Measurements from ENCODE around the gene CDC5L.

The CDC5L gene

GRCh38 chr6:44373051-44373450, 14.5 kb upstream of the CDC5L start:
- DNase-seq (ENCODE audit: low spot score), result no peak
- no peak for FAIRE-seq

GRCh38 chr6:44373787-44374186, 13.7 kb upstream of the CDC5L start:
- no peak for DNase-seq (ENCODE audit: low spot score)
- no peak for FAIRE-seq

- FAIRE-seq, result no peak
- no peak for DNase-seq (ENCODE audit: low spot score)
Observed at GRCh38 chr6:44375071-44375470, 12.4 kb upstream of the CDC5L start.

- FAIRE-seq (no peak), DNase-seq (ENCODE audit: low spot score) (no peak)
Observed at GRCh38 chr6:44377484-44377883, 10.0 kb upstream of the CDC5L start.

GRCh38 chr6:44377971-44378370, 9.5 kb upstream of the CDC5L start:
- no peak for FAIRE-seq
- no peak for DNase-seq (ENCODE audit: low spot score)

GRCh38 chr6:44381739-44382138, 5.8 kb upstream of the CDC5L start:
- no peak for FAIRE-seq
- DNase-seq (ENCODE audit: low spot score), result no peak

GRCh38 chr6:44386364-44386928, 1.1 kb upstream of the CDC5L start:
- no peak for DNase-seq (ENCODE audit: low spot score)
- no peak for FAIRE-seq

- FAIRE-seq, result no peak
- no peak for DNase-seq (ENCODE audit: low spot score)
Observed at GRCh38 chr6:44386929-44387345, 569 bp upstream of the CDC5L start.

GRCh38 chr6:44388135-44388487, 605 bp downstream of the CDC5L start:
- DNase-seq (ENCODE audit: low spot score) (no peak), FAIRE-seq (no peak)

GRCh38 chr6:44388887-44389286, 1.4 kb downstream of the CDC5L start:
- DNase-seq (ENCODE audit: low spot score), result no peak
- no peak for FAIRE-seq

GRCh38 chr6:44390158-44390683, 2.7 kb downstream of the CDC5L start:
- FAIRE-seq (no peak), DNase-seq (ENCODE audit: low spot score) (no peak)

- DNase-seq (ENCODE audit: low spot score) (no peak), FAIRE-seq (no peak)
Observed at GRCh38 chr6:44395501-44395900, 8.0 kb downstream of the CDC5L start.

- no peak for DNase-seq (ENCODE audit: low spot score)
- no peak for FAIRE-seq
Observed at GRCh38 chr6:44396968-44397367, 9.5 kb downstream of the CDC5L start.

GRCh38 chr6:44397424-44398164, 10.1 kb downstream of the CDC5L start:
- no peak for DNase-seq (ENCODE audit: low spot score)
- no peak for FAIRE-seq

GRCh38 chr6:44399991-44400390, 12.5 kb downstream of the CDC5L start:
- FAIRE-seq, result no peak
- no peak for DNase-seq (ENCODE audit: low spot score)

GRCh38 chr6:44400572-44400971, 13.1 kb downstream of the CDC5L start:
- FAIRE-seq (no peak), DNase-seq (ENCODE audit: low spot score) (no peak)

- FAIRE-seq, result no peak
Observed at GRCh38 chr6:44401138-44401537, 13.6 kb downstream of the CDC5L start.

GRCh38 chr6:44404022-44404714, 16.7 kb downstream of the CDC5L start:
- FAIRE-seq (no peak), DNase-seq (ENCODE audit: low spot score) (no peak)

More at GRCh38 chr6:44401138-44401537, 13.6 kb downstream of the CDC5L start:
- no peak for DNase-seq (ENCODE audit: low spot score)

- FAIRE-seq (no peak), DNase-seq (ENCODE audit: low spot score) (no peak)
Observed at GRCh38 chr6:44404715-44405099, 17.2 kb downstream of the CDC5L start.

GRCh38 chr6:44407951-44408670, 20.6 kb downstream of the CDC5L start:
- DNase-seq (ENCODE audit: low spot score), result no peak
- no peak for FAIRE-seq

- FAIRE-seq, result no peak
- no peak for DNase-seq (ENCODE audit: low spot score)
Observed at GRCh38 chr6:44409207-44409794, 21.8 kb downstream of the CDC5L start.
